SIG-M5 (cell line): Measurements from ENCODE around the gene KRTAP5-2.
"Not testable (repeated sequence)": the region's sequence is repeated elsewhere in the genome, so short reads cannot be mapped to it uniquely, and the experiment has no call there.

Experiments
- DNase-seq: peaks from one replicate; lab custom pipeline; 2025; lab: John Stamatoyannopoulos, UW

The KRTAP5-2 gene

GRCh38 chr11:1589996-1590395 is 8.1 kb downstream of the KRTAP5-2 start:
- no peak for DNase-seq

- DNase-seq: not testable (repeated sequence)
Observed at GRCh38 chr11:1589191-1589963, 8.7 kb downstream of the KRTAP5-2 start.

- DNase-seq: no peak
Observed at GRCh38 chr11:1586699-1587098, 11.4 kb downstream of the KRTAP5-2 start.

- DNase-seq: not testable (repeated sequence)
Observed at GRCh38 chr11:1584661-1585370, 13.3 kb downstream of the KRTAP5-2 start, which contains the start of gene KRTAP5-1. KRTAP5-1 (minus strand) TSS chr11:1585283; CDS start chr11:1585249, 34 bp downstream.

- DNase-seq: not testable (repeated sequence)
Observed at GRCh38 chr11:1582909-1583308, 15.2 kb downstream of the KRTAP5-2 start.

- no peak for DNase-seq
Observed at GRCh38 chr11:1581976-1582375, 16.1 kb downstream of the KRTAP5-2 start.

DNA sequence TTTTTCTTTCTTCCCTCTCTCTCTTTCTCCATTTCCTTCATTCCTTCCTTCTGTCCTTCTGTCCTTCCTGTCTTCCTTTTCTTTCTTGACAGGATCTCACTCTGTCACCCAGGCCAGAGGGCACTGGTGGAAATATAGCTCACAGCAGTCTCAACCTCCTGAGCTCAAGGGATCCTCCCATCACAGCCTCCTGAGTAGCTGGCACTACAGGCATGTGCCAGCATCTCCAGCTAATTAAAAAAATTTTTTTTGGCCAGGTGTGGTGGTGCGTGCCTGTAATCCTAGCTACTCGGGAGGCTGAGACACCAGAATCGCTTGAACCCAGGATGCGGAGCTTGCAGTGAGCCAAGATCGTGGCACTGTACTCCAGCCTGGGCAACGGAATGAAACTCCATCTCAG is 21.3 kb downstream of the KRTAP5-2 start:
- DNase-seq: no peak

DNA sequence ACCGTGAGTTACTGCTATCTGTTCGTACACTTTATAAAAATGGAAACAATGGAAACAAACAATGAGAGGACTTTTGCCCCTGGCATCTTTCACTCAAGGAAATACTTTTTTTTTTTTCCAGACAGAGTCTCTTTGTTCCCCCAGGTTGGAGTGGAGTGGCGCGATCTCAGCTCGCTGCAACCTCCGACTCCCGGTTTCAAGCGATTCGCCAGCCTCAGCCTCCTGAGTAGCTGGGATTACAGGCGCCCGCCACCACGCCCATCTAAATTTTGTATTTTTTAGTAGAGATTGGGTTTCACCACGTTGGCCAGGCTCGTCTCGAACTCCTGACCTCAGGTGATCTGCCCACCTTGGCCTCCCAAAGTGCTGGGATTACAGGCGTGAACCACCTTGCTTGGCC is 22.3 kb downstream of the KRTAP5-2 start:
- not testable (repeated sequence) for DNase-seq

GRCh38 chr11:1574933-1575242 is 23.2 kb downstream of the KRTAP5-2 start:
- DNase-seq: no peak

DNA sequence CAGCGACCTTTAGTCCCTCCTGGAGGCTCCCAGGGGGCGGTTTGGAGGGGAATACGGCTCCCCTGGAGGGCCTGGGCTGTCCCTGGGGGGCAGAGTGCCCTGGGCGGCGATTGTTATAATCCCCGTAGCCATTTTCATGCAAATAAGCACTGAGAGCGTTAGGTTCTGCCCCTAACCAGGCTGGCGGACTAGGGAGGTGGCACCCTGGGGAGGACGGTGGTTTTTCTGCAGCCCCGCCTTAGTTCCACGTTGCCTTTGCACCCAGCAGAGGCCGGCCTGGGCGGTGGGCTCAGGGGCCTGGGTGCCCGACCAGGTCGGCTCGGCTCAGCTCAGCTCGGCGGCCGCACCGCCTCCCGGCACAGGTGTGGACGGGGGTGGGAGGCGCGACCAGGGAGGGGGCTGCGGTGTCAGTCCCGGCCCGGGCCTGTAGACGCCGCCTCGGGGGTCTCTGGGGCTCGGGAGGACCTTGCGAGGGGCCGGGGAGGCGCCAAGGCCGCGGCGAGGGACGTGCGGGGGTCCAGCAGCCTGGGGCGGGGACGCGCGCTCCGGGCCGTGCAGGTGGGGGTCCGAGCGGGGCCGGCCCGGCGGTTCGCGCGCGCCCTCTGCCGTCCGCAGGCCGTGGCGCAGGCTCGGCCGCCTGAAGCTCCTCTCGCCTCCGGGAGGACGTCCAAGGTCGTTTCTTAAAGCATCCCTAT is 23.7 kb downstream of the KRTAP5-2 start:
- DNase-seq: peak; percentile 10

DNA sequence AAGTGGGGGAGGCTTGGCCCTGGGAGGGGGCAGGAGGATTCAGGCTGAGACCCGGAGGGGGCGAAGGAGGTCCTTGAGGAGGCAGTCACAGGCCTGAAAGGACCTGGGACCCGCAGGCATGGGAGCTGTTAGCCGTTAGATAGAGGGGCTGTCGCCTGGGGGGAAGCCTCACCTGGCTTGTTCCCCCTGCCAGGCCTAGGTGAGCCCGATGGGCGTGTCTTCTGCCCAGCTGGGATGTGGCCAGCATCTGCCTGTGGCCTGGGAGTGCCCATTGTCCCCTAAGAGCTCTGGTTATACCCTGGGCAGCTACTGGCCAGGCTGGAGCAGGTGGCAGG is 24.2 kb downstream of the KRTAP5-2 start:
- DNase-seq: no peak

DNA sequence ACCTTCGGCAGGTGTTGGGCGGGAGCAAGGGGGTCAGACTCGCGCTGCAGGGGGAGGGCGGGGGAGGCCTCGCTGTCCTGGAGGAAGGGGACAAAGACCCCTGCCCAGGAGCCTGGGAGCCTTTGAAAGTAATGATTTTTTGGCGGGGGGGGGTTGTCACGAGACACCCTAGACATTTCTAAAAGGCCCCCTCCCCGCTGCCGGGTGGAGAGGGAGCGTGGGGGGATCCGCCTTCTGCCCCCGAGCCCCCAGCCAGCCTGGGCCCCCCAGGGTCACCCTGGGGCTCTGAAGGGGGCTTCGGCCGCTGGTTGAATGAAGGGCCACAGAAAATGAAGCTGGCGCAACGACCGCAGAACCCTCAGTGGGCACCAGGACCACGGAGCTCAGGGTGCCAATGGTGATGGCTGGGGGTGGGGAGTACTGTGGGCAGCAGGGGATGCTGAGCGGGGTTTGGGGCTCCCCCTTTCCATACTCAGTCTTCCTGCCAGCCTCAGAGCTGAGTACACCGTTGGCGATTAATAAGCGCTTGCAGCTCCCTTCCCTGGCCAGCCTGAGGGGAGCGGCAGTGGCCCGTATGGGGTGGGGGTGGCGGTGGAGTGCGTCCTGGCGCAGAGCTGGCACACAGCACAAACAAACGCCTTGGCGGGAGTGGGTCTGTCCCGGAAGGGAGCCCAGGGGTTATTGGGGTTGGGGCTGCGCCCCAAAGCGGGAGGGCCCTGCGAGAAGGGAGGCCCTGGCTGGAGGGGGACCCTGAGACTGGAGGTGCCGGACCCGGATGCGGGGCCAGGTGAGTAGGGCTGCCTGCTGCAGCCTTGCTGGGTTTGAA is 24.8 kb downstream of the KRTAP5-2 start:
- no peak for DNase-seq

DNA sequence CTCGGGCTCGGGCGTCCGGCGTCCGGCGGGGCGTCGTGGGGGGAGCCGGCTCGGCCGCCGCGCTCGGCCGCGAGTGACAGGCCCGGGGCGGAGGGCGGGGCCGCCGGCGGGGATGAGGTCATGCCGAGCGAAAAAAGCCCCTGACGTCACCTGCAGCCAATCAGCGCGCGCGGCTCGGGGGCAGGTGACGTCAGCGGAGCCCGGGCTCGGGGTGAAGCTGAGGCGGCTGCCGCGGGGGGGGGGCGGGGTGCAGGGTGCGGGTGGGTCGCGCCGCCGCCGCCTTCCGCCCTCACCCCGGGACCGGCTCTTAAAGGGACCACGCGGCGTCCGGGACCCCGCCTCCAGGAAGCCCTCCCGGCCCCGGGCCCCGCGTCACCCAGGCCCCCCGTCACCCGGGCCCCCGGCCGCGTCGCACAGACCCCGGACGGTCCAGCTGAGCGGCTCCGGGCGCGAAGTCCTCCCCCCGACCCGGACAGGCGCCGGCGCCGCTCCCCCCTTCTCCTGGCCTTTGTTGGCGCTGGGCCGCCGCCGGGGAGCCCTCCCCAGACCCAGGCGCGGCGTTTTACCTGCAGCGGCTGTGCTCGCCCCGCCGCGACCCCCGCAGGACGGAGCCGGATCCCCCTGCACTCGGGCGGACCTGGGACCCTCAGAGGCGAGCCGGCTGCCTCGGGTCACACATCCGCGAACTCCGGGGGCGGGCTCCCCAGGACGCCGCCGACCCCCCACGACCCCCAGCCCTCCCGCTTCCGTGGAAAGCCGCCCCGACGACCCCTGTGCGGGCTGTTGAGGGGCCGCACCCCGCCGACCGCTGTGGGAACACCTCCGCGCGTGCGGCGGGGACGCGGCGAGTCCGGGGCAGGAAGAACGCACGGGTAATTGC is 25.7 kb downstream of the KRTAP5-2 start, which contains the start of gene DUSP8:
TSS of gene DUSP8 (minus strand) at position 75 of the 880 bp plus-strand sequence. CDS start 6,445 bp downstream, outside the sequence.
- DNase-seq: no peak

DNA sequence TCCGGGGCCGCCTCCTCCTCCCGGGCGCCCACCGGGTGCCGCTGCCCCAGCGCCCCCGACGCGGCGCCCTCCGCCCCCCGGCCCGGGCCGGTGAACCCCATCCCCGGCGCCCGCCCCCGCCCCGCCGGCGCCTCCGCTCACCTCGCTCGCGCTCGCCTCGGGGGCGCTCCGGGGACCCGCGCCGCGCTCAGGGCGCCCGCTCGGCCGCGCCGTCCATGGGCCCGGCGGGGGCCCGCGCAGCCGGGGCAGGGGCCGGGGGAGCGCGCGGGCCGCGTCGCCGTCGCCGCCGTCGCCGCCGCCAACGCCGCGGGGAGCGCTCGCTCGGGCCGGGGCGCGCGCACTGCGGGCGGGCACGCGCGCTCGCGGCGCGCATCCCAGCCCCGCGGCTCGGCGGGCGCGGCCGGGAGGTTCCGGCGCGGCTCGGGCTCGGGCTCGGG is 26.3 kb downstream of the KRTAP5-2 start:
- DNase-seq: no peak

GRCh38 chr11:1570896-1571759 is 27.0 kb downstream of the KRTAP5-2 start:
- DNase-seq: no peak

DNA sequence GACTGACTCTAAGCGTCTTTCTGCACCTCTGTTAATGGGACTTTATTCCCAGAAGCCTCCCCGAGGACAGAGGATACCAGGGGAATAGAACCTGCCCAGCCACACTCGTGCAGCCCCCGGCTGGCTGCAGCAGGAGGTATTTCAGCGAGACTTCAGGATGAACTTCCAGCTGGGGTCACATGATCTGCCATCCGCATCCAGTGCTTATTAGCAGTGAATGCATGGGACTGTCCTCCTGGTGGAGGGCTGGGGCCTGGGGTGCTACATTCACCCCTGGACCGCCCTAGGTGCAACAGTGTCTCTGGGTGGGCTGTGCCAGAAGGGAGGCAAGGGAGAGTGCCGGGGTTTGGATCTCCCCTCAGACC is 27.6 kb downstream of the KRTAP5-2 start:
- no peak for DNase-seq

DNA sequence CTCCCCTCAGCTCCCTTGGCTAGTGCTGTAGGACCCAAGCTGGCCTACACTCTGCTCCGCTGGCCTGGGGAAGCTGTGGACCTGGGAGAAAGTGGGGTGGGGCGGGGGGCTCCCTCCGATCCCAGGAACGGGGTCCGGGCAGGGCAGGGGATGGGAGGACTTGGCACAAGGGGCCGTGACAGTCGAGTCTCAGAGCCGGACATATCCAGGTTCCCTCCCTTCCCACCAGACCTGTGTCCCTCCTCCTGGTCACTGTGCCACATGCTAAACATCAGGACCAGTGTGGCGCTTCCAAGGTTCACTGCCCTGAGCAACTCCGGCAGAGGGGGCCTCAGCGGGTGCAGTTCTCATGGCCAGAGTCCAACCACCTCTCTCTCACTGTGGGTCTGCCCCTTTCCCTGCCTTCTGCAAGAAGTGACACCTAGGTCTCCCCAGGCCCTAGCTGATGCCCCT is 28.1 kb downstream of the KRTAP5-2 start:
- DNase-seq: no peak

DNA sequence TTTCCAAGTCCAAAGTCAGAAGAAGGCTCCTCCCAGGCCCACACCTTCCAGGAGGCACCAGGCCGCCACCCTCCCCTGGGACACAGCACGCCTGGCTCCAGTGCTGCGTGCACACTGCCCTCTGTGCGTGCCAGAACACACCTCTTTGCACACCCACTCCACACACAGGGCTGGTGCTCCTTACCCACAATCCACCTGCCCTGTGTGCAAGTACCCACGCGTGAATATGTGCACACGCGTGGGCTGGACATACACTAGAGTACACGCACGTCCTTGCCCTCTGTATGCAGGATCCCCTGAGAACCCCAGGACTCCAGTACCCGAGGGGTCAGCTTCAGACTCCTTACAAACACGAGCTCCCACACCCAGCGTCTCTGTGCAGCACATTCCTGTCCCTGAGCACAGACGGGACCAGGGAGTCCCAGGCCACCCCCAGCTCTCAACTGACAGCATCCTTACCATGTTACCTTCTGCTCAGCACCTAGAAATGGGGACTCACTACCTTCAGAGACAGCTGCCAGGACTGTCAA is 28.8 kb downstream of the KRTAP5-2 start:
- DNase-seq: no peak

GRCh38 chr11:1568441-1568911 is 29.6 kb downstream of the KRTAP5-2 start:
- no peak for DNase-seq

DNA sequence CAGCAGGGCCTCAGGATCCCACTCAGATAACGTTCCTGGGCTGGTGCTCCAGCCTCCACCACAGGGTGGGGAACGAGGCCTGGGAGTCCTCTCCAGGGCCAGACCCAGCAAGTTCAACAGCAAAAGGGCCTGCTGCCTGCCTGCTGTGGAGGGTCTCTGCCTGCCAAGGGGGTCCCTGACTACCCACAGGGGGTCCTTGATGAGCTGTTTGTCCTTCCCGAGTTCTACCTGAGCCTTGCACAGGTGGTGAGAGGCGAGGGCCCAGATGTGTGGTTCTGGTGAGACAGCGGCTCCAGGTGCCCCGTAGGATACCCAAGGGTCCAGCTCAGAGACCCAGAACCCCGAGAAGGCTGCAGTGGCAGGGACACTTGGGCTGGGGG is 30.4 kb downstream of the KRTAP5-2 start:
- DNase-seq: no peak
